Stimulated activated CD8-positive, alpha-beta memory T cell treated with anti-CD3 and anti-CD28 coated beads, Interleukin-7, amount 100 ng/mL, for 1 hour (primary cell): ENCODE measurements around the gene ZNF574.
"Not testable (repeated sequence)": the region's sequence is repeated elsewhere in the genome, so short reads cannot be mapped to it uniquely, and the experiment has no call there.

Source experiments
- DNase-seq, 2 donors: peaks; one replicate each; pipeline ENCODE4 v3.0.0-alpha.2; 2020; ENCODE audit warnings: low read depth in 2 of 2

ZNF574 gene

DNA sequence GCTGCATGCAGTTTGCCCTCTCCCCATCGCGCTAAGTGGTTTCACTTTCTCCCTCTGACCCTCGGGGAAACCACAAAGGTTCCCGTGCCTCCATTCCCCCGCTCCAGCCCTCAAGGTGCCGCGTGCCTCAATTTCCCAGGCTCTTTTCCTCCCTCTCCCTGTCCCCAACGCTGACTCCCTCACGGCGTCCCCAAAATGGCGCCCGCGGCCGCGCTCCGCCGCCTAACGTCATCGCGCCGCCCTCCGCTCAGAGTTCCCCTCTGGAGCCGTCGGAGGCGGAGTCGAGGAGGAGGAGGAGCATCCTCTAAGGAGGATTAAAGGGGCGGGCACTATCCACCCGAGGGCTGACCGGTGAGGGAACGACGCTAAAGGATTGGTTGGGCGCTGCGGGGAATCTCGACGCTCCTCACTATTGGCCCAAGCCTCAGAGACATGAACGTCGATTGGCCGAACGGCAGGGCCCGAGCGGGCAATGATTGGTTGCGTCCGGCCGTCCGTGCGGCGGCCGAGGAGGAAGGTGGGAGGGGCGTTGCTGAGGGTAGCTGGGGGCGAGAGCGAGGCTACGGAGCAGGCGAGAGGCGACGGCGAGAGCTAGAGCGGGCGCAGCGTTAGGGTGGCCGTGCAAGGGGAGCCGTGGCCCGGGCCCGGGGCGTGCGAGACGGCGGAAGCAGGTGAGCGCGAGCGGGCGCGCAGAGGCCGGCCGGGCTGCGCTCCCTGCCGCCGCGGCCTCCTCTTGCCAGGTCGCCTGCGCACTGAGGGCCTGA is at the start of gene ZNF574:
Gene ZNF574 (plus strand): TSS at position 551 of the 764 bp plus-strand sequence. CDS start 2,441 bp downstream, outside the sequence.
- peak; percentile 93 to 96 for DNase-seq

GRCh38 chr19:42028304-42029216 is 47.4 kb upstream of the ZNF574 start:
- DNase-seq = no peak

- no peak for DNase-seq
These were observed 45.1 kb upstream of the ZNF574 start for GRCh38 chr19:42030645-42031440.

DNA sequence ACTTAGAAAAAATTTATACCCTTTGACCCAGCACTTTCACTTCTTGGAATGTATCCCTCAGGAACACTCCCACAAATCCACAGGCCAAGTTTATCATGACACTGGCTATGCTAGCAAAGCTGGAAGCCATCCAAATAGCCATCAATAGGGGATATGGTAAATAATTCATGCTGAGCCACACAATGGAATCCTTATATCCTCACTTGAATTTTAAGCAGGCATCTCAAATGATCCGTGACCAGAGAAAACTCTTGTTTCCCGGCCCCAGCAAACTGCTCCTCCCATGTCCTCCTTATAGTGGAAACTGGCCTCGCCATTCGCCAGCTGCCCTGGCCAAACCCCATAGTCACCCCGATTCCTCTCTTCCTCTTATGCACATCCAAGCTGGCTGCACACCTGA is 43.5 kb upstream of the ZNF574 start:
- no peak for DNase-seq

- DNase-seq = no peak
These were observed 42.6 kb upstream of the ZNF574 start for GRCh38 chr19:42033413-42033812.

GRCh38 chr19:42034640-42035391 is 41.1 kb upstream of the ZNF574 start:
- DNase-seq = peak; percentile 29 to 32

DNA sequence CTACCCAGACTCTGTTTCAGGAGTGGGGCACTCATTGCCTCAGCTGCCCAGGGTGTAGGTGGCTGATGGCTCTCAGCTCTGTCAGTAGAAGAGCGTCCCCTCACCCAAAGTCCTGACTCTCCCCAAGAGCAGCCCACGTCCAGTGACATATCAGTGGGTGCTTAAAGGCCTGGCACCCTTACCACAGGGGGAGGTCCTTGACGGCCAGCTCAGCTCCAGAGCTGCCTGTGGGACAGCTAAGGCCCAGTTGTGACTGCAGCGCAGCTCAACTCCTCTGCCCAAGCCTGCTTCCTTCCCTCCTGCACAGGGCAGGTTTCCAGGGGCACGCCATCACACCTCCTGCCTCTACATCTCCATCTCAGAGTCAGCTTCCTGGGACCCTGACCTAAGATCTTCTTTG is 38.3 kb upstream of the ZNF574 start:
- DNase-seq = no peak

GRCh38 chr19:42038666-42039065 is 37.3 kb upstream of the ZNF574 start:
- no peak for DNase-seq

- DNase-seq = no peak
These were observed 35.9 kb upstream of the ZNF574 start for GRCh38 chr19:42040031-42040430.

GRCh38 chr19:42040491-42040890 is 35.5 kb upstream of the ZNF574 start:
- not testable (repeated sequence) for DNase-seq

GRCh38 chr19:42042455-42043170 is 33.4 kb upstream of the ZNF574 start:
- DNase-seq = no peak

- DNase-seq = no peak
These were observed 30.4 kb upstream of the ZNF574 start for GRCh38 chr19:42045575-42045974.

DNA sequence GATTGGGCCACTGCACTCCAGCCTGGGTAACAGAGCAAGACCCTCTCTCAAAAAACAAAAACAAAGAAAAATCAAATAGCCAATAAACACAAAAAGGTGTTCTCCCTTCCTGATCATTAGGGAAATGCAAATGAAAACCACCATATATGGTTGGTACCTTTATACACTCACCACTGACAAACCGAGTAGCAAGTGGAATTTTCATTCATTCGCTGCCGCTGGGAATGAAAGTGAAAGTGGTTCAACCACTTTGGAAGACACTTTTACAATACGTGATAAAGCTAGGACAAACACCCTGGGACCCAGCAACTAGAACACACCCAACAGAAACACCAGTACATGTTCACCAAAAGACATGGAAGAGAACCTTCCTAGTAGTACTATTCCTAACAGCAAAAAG is 27.0 kb upstream of the ZNF574 start:
- DNase-seq = no peak

DNA sequence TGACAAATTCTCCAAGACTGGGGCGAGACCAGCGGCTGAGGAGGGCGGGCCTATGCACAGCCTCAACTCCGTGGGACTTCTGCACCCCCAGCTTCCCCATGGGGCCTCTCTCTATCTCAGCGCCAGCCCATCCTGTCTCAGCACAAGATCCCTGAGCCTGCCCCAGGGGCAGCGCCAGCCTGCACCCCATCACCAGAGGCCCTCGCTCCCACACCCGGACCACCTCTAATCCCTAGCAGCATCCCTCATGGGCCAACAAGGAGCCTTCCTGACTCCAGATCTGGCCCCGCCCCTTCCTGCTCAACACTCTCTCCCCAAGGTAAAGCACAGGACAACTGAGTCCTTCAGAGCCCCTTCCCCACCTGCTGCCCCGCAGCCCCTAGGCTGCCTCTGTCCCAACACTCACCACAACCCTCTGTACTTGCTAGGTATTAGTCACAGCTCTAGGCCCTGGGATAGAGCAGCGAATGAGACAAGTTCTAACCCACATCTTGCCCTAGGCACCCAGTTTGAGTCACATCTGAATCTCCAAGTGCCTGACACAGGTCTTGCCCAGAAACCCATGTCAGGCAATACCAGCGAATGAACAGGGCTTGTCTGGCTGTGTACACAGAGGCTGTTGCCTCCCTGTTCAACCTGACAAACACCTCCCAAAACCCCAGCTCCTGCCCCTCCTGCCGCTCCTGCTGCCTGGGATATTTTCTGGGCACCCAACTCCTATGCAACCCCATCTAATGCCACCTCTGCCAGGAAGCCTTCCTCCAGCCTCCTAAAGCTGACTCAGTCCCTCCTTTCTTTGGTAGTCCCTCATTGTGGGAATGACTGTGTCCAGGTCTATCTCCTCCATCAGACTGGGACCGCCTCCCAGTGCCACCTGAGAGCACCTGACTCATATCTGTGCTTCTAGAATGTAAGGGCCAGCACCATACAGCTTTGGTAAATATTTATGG is 24.5 kb upstream of the ZNF574 start:
- DNase-seq = no peak

DNA sequence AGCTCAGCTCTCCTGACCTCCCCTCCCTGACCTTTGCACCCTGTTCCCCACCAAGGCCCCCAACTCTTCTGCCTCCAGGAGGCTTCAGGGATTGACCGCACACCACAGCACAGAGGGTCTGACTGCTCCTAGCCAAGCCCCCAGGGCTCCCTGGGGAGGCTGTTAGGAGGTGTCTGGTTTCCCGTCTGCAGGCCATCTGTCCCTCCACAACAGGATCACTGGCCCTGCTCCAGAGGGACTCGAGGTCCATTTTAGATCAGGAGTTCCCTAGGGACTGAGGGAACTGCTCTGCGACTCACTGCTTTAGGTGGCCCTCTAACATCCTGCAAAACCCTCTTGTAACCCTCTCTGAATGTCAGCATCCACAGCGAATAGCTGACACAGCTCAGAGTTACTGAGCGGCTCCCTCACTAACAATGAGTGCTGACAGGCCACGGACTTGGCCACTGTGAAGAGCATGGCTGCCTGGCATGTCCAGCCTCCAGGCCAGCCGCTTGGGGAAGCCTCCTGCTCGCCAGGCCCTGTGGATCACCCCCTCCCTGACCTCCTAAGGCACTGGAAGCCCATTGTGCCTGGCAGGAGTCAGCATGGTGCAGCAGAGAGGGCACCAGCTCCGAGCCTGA is 23.6 kb upstream of the ZNF574 start:
- DNase-seq = no peak

DNA sequence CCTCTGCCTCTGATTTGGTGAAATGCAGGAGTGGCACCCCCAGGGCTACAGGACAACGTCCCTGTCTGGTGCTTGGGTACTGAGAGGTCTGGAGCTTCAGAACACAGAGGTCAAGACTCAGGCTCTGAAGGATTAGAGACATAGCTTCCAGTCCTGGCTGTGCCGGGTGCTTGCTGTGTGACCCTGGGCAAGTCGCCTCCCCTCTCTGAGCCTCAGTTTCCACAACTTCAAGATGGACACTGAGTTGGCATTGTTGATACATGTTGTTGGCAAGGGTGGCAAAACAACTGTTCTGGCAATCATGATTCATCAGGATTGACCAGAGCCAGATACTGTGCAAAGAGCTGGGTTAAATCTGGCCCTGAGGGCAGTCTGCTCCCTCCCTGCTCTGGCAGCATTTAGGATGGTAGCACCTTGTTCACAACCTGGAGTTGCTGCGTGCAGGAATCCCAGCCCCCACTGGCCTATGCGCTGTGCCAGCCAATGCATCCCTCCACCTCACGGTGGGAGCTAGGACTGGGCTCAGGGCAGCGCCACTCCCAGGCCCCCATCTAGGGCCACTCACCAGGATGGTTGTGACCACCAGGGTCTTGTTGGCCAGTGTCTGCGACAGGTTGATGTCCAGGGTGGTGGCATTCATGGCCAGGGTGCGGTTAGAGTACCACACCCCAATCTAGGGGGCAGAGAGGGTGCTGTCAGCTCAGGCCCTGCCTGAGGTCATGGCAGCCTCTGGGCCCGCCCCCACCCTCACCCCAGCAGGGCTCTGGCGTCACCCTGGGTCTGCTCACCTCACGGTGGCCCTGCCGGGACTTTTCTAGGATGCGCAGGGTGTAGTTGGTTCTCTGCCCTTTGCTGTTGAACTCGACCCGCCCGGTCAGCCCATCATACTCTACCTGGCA is 22.7 kb upstream of the ZNF574 start:
- no peak for DNase-seq

DNA sequence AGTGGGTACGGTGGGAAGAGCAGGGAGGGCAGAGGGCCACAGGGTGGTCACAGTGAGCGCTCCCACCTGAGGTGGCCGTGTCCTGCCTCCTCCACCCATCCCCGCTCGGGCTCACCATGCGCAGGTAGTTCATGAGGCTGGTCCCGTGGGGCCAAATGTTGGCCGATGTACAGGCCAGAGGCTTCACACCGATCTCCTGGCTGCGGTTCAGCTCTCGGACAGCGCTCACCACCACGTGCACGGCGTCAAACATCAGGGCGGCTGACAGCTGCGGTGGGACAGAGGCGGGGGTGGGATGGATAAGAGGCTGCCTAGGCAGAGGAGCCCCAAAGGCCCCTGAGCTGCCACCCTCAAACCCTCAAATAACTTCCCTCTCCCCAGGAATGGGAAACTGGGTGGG is 21.8 kb upstream of the ZNF574 start:
- no peak for DNase-seq

GRCh38 chr19:42057846-42058245 is 18.1 kb upstream of the ZNF574 start:
- DNase-seq = no peak
